T-helper 1 cell treated with Interleukin-12 subunit alpha and Interleukin-12 subunit beta and Interleukin-4 antibody, amounts not matched to agents 30 μg/mL and 1 μg/mL, for 36 hours (primary cell): ENCODE data around the gene CEP112.

Experiments
- H3K27ac Mint-ChIP-seq: one replicate; pipeline ENCODE4 v1.8.0; 2021; ENCODE audit warnings: mild to moderate bottlenecking, mixed read lengths
- H3K27me3 Mint-ChIP-seq: one replicate; pipeline ENCODE4 v1.8.0; 2021; ENCODE audit warnings: low read depth, mixed read lengths
- H3K36me3 Mint-ChIP-seq: one replicate; pipeline ENCODE4 v1.8.0; 2021; ENCODE audit warnings: low read depth, mixed read lengths
- H3K4me1 Mint-ChIP-seq: one replicate; pipeline ENCODE4 v1.8.0; 2021; ENCODE audit warnings: low read depth, mixed read lengths
- H3K4me3 Mint-ChIP-seq: one replicate; pipeline ENCODE4 v1.8.0; 2021; ENCODE audit warnings: mild to moderate bottlenecking, moderate library complexity, mixed read lengths
- H3K9me3 Mint-ChIP-seq: one replicate; pipeline ENCODE4 v1.8.0; 2021; ENCODE audit warnings: mixed read lengths

Gene CEP112

GRCh38 chr17:65660078-65660477 is 531.9 kb downstream of the CEP112 start:
- H3K27me3 Mint-ChIP-seq: no peaks in the 10 kb centered on the region
- no peaks in the 10 kb centered on the region for H3K36me3 Mint-ChIP-seq
- peaks cover 7% of the 10 kb centered on the region for H3K4me1 Mint-ChIP-seq
- no peaks in the 10 kb centered on the region for H3K9me3 Mint-ChIP-seq
- no peak overlapping the region for H3K27ac Mint-ChIP-seq
- no peak overlapping the region for H3K4me3 Mint-ChIP-seq

DNA sequence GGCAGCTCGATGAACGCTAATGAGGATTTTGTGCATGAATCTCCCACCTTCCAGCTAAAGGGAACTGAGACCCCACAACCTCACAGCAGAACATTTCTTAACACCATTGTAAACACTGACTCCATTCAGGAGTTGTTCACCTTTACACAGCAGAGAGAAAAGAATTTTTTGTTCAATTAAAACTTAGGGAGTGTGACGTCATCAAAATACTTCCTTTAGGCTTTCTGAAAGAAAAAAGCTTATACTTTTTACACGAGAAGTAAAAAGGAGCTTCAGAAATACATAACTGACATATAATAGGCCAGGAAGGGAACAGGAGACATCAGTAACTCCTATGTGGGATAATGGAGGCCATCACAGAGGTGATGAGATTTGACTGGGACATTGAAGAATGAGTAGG is 532.4 kb downstream of the CEP112 start:
- Mint-ChIP-seq H3K4me1 (peaks cover 7% of the 10 kb centered on the region), H3K4me3 (no peak overlapping the region), H3K27me3 (no peaks in the 10 kb centered on the region), H3K9me3 (no peaks in the 10 kb centered on the region), H3K36me3 (no peaks in the 10 kb centered on the region), H3K27ac (no peak overlapping the region)

DNA sequence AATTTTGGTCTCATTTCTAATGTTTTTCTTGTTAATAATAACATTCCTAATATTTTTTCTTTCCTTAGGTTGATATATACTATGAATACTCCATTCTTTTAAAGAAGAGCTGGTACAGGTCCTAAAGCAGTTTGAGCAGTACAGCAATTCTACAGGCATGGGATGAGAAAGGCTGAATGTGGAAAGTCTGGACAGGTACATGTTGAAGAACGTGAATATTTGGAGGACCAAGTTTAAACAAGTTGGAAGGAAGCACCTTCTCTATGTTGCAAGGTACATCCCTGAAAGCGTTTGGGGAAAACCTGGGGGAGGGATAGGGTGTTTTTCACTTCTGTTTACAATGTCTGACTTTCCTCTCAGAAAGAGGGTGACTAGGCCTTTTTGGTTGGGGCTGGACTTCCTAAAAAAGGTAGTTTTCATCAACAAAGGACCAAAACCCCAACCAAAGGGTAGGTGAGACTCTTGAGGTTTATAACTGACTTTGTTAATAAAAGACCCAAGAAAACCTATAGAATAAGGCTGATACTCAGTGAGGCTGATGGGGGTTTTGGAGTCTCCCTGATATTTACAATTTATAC is 534.6 kb downstream of the CEP112 start:
- Mint-ChIP-seq H3K4me1 (peaks cover 7% of the 10 kb centered on the region), H3K27ac (no peak overlapping the region), H3K27me3 (no peaks in the 10 kb centered on the region), H3K9me3 (peaks cover 9% of the 10 kb centered on the region), H3K4me3 (no peak overlapping the region), H3K36me3 (no peaks in the 10 kb centered on the region)

- no peak overlapping the region for H3K4me3 Mint-ChIP-seq
- H3K4me1 Mint-ChIP-seq: peaks cover 7% of the 10 kb centered on the region
- no peaks in the 10 kb centered on the region for H3K36me3 Mint-ChIP-seq
- no peaks in the 10 kb centered on the region for H3K27me3 Mint-ChIP-seq
- peaks cover 14% of the 10 kb centered on the region for H3K9me3 Mint-ChIP-seq
- H3K27ac Mint-ChIP-seq: no peak overlapping the region
Observed at GRCh38 chr17:65656390-65657250, 535.3 kb downstream of the CEP112 start.

DNA sequence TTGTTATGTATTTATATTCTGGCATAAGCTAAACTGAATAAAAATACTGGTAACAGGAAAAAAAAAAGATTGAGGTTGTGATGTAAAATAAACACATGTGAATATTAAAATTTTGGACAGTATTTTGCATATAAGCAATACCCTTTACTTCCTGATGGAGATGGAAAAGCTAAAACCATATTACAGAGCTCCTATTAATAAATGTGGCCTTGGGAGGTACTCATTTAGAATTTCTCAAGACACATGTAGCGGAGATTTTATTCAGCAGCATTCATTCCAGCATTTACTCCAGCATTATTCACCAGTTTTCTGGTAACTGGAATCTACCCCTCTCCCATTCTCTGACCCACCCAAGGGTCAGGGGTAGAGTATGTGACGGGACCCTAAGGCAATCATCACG is 536.2 kb downstream of the CEP112 start:
- H3K9me3 Mint-ChIP-seq: peaks cover 16% of the 10 kb centered on the region
- no peaks in the 10 kb centered on the region for H3K27me3 Mint-ChIP-seq
- H3K36me3 Mint-ChIP-seq: no peaks in the 10 kb centered on the region
- no peak overlapping the region for H3K4me3 Mint-ChIP-seq
- peaks cover 7% of the 10 kb centered on the region for H3K4me1 Mint-ChIP-seq
- no peak overlapping the region for H3K27ac Mint-ChIP-seq

DNA sequence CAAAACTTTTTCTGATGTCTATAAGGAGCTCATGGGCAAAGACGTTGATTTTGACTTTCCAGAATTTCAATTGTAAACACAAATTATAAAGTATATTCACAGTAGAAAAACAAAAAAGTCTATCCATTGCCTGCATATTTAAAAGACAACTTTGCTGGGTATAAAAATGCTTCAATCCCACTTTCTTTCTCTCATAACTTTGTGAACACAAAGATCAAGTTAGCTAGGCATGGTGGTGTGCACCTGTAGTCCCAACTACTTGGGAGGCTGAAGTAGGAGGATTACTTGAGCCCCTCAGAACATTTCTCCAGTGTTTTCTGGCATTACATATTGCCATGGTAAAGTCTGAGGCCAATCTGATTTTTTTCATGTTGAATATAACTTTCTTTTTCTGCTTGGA is 547.4 kb downstream of the CEP112 start:
- Mint-ChIP-seq H3K4me3 (no peak overlapping the region), H3K9me3 (peaks cover 55% of the 10 kb centered on the region), H3K27ac (no peak overlapping the region), H3K4me1 (no peaks in the 10 kb centered on the region), H3K36me3 (no peaks in the 10 kb centered on the region), H3K27me3 (no peaks in the 10 kb centered on the region)

GRCh38 chr17:65638221-65638975 is 553.5 kb downstream of the CEP112 start:
- Mint-ChIP-seq H3K27me3 (no peaks in the 10 kb centered on the region), H3K4me3 (no peak overlapping the region), H3K36me3 (no peaks in the 10 kb centered on the region), H3K4me1 (no peaks in the 10 kb centered on the region), H3K9me3 (peaks cover 21% of the 10 kb centered on the region), H3K27ac (no peak overlapping the region)

DNA sequence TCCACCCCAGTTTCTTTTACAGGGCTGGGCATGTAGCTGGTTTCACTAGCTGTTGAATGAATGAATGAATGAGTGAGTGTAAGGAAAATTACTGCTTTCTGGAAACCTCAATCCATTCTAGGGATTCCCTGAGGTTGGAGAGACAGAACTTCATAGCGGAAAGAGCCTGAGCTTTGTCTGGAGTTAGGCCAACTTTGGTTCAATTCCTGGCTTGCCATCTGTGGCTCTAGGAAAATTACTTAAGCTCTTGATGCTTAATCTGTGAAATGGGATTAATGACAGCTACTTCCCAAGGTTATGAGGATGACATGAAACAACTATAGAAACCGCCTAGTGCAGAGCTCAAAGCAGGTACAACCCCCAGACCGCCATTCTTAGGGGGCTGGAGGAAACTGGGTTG is 554.1 kb downstream of the CEP112 start:
- peaks cover 3% of the 10 kb centered on the region for H3K27me3 Mint-ChIP-seq
- peaks cover 20% of the 10 kb centered on the region for H3K9me3 Mint-ChIP-seq
- no peak overlapping the region for H3K27ac Mint-ChIP-seq

DNA sequence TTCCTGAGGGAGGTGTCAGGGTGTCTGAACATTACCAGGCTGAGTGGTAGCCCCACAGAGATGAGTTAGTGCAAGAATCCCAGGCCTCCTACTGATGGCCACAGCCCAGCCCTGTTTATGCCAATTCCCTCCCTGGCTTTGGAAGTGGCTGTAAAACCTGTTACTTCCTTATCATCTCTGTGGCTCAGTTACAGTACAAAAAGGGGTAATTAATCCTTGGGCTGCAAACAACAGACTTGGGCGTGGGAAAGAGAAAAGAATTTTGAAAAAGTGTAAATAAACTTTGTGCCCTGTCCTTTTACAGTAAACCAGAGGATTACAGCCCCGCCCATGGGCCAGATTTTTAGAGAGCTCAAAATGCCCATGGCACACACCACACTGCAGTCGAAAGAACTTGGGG is 557.4 kb downstream of the CEP112 start:
- Mint-ChIP-seq H3K4me1 (no peaks in the 10 kb centered on the region), H3K27ac (no peak overlapping the region), H3K9me3 (no peaks in the 10 kb centered on the region), H3K27me3 (peaks cover 3% of the 10 kb centered on the region), H3K36me3 (no peaks in the 10 kb centered on the region), H3K4me3 (no peak overlapping the region)

More for the DNA sequence above, 554.1 kb downstream of the CEP112 start:
- Mint-ChIP-seq H3K36me3 (no peaks in the 10 kb centered on the region), H3K4me3 (no peak overlapping the region), H3K4me1 (no peaks in the 10 kb centered on the region)

- Mint-ChIP-seq H3K27ac (no peak overlapping the region), H3K4me1 (no peaks in the 10 kb centered on the region), H3K4me3 (no peak overlapping the region), H3K27me3 (peaks cover 3% of the 10 kb centered on the region), H3K9me3 (no peaks in the 10 kb centered on the region), H3K36me3 (no peaks in the 10 kb centered on the region)
Observed at GRCh38 chr17:65633988-65634387, 557.9 kb downstream of the CEP112 start.

DNA sequence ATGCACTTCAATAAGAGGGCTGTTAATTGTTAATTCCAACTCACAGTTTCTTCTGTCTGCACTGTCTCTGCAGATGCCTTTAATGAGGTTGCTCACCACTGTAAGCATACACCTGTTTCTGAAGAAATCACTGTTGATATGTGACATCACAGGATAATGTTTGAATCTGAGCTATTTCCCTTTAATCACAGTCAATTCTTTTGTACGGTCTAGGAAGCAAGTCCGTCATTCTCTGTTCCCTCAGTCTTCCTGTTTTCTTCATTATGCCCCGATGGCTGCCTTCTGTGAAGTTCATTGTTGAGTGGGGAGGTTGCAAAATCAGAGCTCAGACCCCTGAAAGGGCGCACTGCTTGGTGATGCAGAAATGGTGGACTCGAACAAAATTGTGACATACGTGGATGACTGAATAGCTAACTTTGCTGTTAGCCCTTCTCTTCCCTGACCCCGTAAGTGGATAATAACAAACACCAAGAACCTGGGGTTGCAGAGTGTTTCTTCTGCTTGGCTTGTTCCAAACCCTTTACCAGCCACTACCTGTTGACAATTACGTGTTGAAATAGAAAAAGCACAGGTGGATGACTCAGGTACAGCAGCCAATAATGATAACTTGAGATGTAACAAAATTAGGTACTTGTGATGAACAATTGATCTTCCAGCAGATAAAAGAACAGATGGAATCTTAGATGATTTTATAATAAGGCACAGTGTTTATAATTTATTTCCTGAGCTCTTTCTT is 558.6 kb downstream of the CEP112 start:
- H3K36me3 Mint-ChIP-seq: no peaks in the 10 kb centered on the region
- no peak overlapping the region for H3K4me3 Mint-ChIP-seq
- peaks cover 3% of the 10 kb centered on the region for H3K27me3 Mint-ChIP-seq
- H3K9me3 Mint-ChIP-seq: no peaks in the 10 kb centered on the region
- no peak overlapping the region for H3K27ac Mint-ChIP-seq
- no peaks in the 10 kb centered on the region for H3K4me1 Mint-ChIP-seq

DNA sequence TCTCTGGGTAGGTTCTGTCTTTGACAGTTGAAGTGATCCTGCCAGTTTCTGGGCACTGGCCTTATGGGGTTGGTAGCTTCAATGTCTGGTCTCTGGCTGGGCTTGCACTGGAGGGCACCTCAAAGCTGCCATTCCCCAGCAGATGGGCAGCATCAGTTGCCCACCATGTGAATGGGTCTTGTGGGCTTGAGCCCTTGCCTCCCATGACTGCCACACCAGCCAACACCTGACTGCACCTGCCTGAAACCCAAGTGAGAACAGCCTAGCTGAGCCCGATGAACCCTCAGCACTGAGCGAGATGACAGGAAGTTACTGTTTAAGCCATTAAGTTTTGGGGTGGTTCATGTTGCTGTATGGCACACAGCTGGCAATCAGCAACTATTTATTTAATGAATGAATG is 561.4 kb downstream of the CEP112 start:
- H3K4me1 Mint-ChIP-seq: no peaks in the 10 kb centered on the region
- H3K4me3 Mint-ChIP-seq: no peak overlapping the region
- H3K27ac Mint-ChIP-seq: no peak overlapping the region
- peaks cover 3% of the 10 kb centered on the region for H3K27me3 Mint-ChIP-seq
- no peaks in the 10 kb centered on the region for H3K9me3 Mint-ChIP-seq
- no peaks in the 10 kb centered on the region for H3K36me3 Mint-ChIP-seq

DNA sequence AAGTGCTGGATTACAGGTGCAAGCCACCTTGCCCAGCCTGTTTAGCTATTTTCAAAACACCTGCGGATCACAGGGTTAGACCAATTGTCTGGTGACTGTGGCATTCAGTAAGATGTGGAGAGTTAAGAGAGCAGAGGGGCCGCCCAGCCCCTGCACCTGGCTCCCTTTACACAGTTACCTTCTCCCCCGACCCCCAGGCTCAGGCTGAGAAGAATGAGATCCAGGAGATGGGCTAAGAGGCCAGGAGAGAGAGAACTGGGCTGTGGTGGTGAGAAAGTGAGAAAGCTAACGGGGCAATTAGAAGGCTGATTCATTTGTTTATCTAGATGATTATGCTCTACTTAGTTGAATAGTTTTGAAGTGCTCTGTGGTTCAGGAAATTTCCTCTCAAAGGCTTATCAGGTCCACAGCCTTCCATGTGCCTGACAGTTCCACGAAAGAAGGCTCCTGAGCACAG is 562.7 kb downstream of the CEP112 start:
- H3K4me3 Mint-ChIP-seq: no peak overlapping the region
- H3K27me3 Mint-ChIP-seq: peaks cover 3% of the 10 kb centered on the region
- no peaks in the 10 kb centered on the region for H3K36me3 Mint-ChIP-seq
- no peaks in the 10 kb centered on the region for H3K4me1 Mint-ChIP-seq
- no peaks in the 10 kb centered on the region for H3K9me3 Mint-ChIP-seq
- no peak overlapping the region for H3K27ac Mint-ChIP-seq

GRCh38 chr17:65628644-65629036 is 563.3 kb downstream of the CEP112 start:
- Mint-ChIP-seq H3K36me3 (no peaks in the 10 kb centered on the region), H3K27ac (no peak overlapping the region), H3K4me3 (no peak overlapping the region), H3K9me3 (no peaks in the 10 kb centered on the region), H3K27me3 (peaks cover 3% of the 10 kb centered on the region), H3K4me1 (no peaks in the 10 kb centered on the region)
